Mucosa of descending colon (tissue), 3 donors: ENCODE results near the gene CEP97. TPM values are rescaled to one million over a fixed set of nuclear protein-coding genes. Genes with fewer than 3 reads are reported as not detected.
"Not testable (repeated sequence)": the region's sequence is repeated elsewhere in the genome, so short reads cannot be mapped to it uniquely, and the experiment has no call there.

Source experiments
- ATAC-seq: fragments of 200-7000 bp; cut with Tn5 transposase; one replicate; pipeline ENCODE4 v1.9.1; 2020; ENCODE audit warnings: mild to moderate bottlenecking, moderate library complexity
- DNase-seq, 3 donors: peaks; one replicate each; pipeline ENCODE4 v3.0.0-alpha.2; 2020
- H3K36me3 ChIP-seq: fragments of 200-600 bp; one replicate; pipeline ENCODE4 v1.8.0; 2021; ENCODE audit warnings: low read depth, mild to moderate bottlenecking
- H3K4me1 ChIP-seq: fragments of 200-600 bp; one replicate; pipeline ENCODE4 v1.8.0; 2021; ENCODE audit warnings: low read depth, mild to moderate bottlenecking
- H3K4me3 ChIP-seq: fragments of 200-600 bp; one replicate; pipeline ENCODE4 v1.8.0; 2021; ENCODE audit warnings: mild to moderate bottlenecking
- H3K9me3 ChIP-seq: fragments of 200-600 bp; one replicate; pipeline ENCODE4 v1.8.0; 2021; ENCODE audit warnings: mild to moderate bottlenecking
- CTCF ChIP-seq: fragments of 200-600 bp; IDR thresholded peaks from one replicate; pipeline ENCODE4 v1.8.0; 2022; ENCODE audit warnings: antibody characterized with exemption, mild to moderate bottlenecking
- intact Hi-C, 2 donors: fragments of 100-400 bp; cut with DNase I in 1 of 2; cut with micrococcal nuclease in 1 of 2; formaldehyde crosslinking; loops; one replicate each; pipeline versions ENCODE4 v1.11.0 to v1.11.1; 2022; cut with DNase I, micrococcal nuclease
- total RNA-seq, 3 donors: library from RNA; stranded (reverse); fragmentation: NEBNext Ultra II Directional in 2 of 3; extraction: Animal tissue kit (Norgen Biotek cat#: 25700) in 2 of 3; gene quantifications; one replicate each; pipeline versions ENCODE4 v1.2.1 to v1.2.4, GENCODE V29; 2021 to 2023
- donor health status: DM: no; HTN: no; CAD: no; lungs with moderate emphysema.
- donor health status: DM: no; HTN: no; CAD: no.
- donor health status: DM: no; HTN: yes; CAD: no.

The CEP97 gene
- total RNA-seq, 3 donors from 2014 or later, result 4.2 to 10.2 (median 4.3) TPM

- ATAC-seq (no peak), DNase-seq (no peak)
- intact Hi-C loops, result no loop called here
- TF ChIP-seq CTCF, result no peak
- no peaks in the 10 kb centered on the region for H3K36me3 ChIP-seq
- no peak overlapping the region for H3K4me3 ChIP-seq
- H3K4me1 ChIP-seq, result peaks cover 18% of the 10 kb centered on the region
- no peaks in the 10 kb centered on the region for H3K9me3 ChIP-seq
Observed at GRCh38 chr3:101689286-101689685, 35.1 kb upstream of the CEP97 start.

- ATAC-seq (no peak), DNase-seq (no peak)
- H3K36me3 ChIP-seq, result no peaks in the 10 kb centered on the region
- no peaks in the 10 kb centered on the region for H3K9me3 ChIP-seq
- intact Hi-C loops, result no loop called here
- H3K4me3 ChIP-seq, result no peak overlapping the region
- peaks cover 6% of the 10 kb centered on the region for H3K4me1 ChIP-seq
- no peak for TF ChIP-seq CTCF
Observed at GRCh38 chr3:101690972-101691371, 33.4 kb upstream of the CEP97 start.

- DNase-seq, H3K4me3 ChIP-seq, ATAC-seq, intact Hi-C loops, H3K36me3 ChIP-seq, H3K9me3 ChIP-seq, H3K4me1 ChIP-seq: not testable (repeated sequence)
Observed at GRCh38 chr3:101691685-101692671, 32.4 kb upstream of the CEP97 start.

GRCh38 chr3:101693540-101693939, 30.9 kb upstream of the CEP97 start:
- H3K4me1 ChIP-seq, H3K4me3 ChIP-seq, H3K9me3 ChIP-seq, intact Hi-C loops, H3K36me3 ChIP-seq: not testable (repeated sequence)
- ATAC-seq (peak; percentile 70), DNase-seq (peak in 1 of 3 donors; percentile 28)

- H3K9me3 ChIP-seq, H3K4me1 ChIP-seq, H3K4me3 ChIP-seq, ATAC-seq, intact Hi-C loops, DNase-seq, H3K36me3 ChIP-seq: not testable (repeated sequence)
Observed at GRCh38 chr3:101694836-101695235, 29.6 kb upstream of the CEP97 start.

GRCh38 chr3:101695779-101696372, 28.5 kb upstream of the CEP97 start:
- intact Hi-C loops, result no loop called here
- Histone ChIP-seq H3K36me3 (no peaks in the 10 kb centered on the region), H3K4me1 (no peaks in the 10 kb centered on the region), H3K9me3 (no peaks in the 10 kb centered on the region), H3K4me3 (no peak overlapping the region)
- peak; percentile 57 for TF ChIP-seq CTCF
- no peak for ATAC-seq
- peak in 1 of 3 donors; percentile 74 for DNase-seq
